Mesodermal cell (in vitro differentiated cells): Measurements from ENCODE around the gene UBAC1.
"Not testable (repeated sequence)": the region's sequence is repeated elsewhere in the genome, so short reads cannot be mapped to it uniquely, and the experiment has no call there.

ENCODE experiments used
- H3K27ac ChIP-seq: 2 replicates; pipeline ENCODE4 v1.7.0; 2013; ENCODE audit warnings: mild to moderate bottlenecking, low read depth, low read length, moderate library complexity; ENCODE audit not compliant: severe bottlenecking
- H3K36me3 ChIP-seq: 2 replicates; pipeline ENCODE4 v1.7.1; 2013; ENCODE audit warnings: mild to moderate bottlenecking, low read length, moderate library complexity; ENCODE audit not compliant: control insufficient read depth, insufficient read depth
- H3K4me1 ChIP-seq: one replicate; pipeline ENCODE4 v1.7.1; 2013; ENCODE audit warnings: mild to moderate bottlenecking, low read length; ENCODE audit not compliant: insufficient read depth, control insufficient read depth, poor library complexity, severe bottlenecking
- H3K4me3 ChIP-seq: 2 replicates; pipeline ENCODE4 v1.7.0; 2013; ENCODE audit warnings: low read length, control low read depth, mild to moderate bottlenecking; ENCODE audit not compliant: insufficient read depth, poor library complexity, severe bottlenecking; ENCODE audit errors: extremely low read depth
- H3K9me3 ChIP-seq: 2 replicates; pipeline ENCODE4 v1.7.1; 2013; ENCODE audit warnings: mild to moderate bottlenecking, low read length, moderate library complexity; ENCODE audit not compliant: control insufficient read depth
- WGBS, 2 experiments: methylation state at CpG; one replicate each; pipeline ENCODE4 v1.1.5; 2013; ENCODE audit warnings: missing lambda C conversion rate in 2 of 2; ENCODE audit not compliant: insufficient coverage in 2 of 2; 5-methylcytosine and 5-hydroxymethylcytosine counted together

The UBAC1 gene

DNA sequence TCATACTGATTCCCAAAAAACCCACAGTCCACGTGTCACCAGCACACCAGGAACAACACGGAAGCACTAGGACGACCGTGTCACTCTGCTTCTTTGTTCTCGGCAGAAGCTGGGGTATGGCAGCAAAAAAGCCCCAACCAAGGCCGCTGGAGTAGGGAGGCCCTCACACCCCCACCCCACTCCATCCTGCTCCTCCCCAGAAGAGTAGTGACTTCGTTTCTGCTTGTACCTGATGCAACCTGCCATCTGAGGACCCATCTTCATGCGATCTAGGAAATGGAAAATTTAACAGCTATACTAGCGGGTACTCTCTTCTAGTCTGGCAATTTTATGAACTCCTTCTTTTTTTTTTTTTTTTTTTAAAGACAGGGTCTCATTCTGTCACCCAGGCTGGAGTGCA, 3.7 kb downstream of the UBAC1 start:
- no peak overlapping the region for H3K4me3 ChIP-seq
- peaks cover 24% of the 10 kb centered on the region for H3K36me3 ChIP-seq
- no peaks in the 10 kb centered on the region for H3K9me3 ChIP-seq
- no peak overlapping the region for H3K27ac ChIP-seq
- 94 to 95% methylated on average over 7 to 8 of the region's 9 CpGs for whole genome bisulfite sequencing, 2 experiments
- peaks cover 13% of the 10 kb centered on the region for H3K4me1 ChIP-seq

DNA sequence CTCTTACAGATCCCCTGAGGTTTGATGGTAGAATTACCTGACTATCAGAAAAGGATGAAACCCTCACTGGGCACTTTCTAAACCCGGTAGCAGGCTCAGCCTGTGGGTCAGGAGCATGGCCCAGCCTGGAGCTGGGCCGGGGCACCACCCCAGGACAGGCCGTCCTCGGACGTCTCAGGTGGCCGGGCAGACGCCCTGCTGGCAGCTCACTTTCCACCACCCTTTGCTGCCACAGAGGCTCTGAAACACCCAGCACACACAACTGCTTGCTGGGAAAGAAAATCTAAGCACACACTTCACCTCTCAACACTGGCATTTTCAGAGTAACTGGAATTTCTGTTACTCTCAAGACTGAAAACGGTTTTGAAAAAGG, 4.4 kb downstream of the UBAC1 start:
- no peak overlapping the region for H3K27ac ChIP-seq
- 96 to 99% methylated on average over 7 to 8 of the region's 8 CpGs for WGBS, 2 experiments

DNA sequence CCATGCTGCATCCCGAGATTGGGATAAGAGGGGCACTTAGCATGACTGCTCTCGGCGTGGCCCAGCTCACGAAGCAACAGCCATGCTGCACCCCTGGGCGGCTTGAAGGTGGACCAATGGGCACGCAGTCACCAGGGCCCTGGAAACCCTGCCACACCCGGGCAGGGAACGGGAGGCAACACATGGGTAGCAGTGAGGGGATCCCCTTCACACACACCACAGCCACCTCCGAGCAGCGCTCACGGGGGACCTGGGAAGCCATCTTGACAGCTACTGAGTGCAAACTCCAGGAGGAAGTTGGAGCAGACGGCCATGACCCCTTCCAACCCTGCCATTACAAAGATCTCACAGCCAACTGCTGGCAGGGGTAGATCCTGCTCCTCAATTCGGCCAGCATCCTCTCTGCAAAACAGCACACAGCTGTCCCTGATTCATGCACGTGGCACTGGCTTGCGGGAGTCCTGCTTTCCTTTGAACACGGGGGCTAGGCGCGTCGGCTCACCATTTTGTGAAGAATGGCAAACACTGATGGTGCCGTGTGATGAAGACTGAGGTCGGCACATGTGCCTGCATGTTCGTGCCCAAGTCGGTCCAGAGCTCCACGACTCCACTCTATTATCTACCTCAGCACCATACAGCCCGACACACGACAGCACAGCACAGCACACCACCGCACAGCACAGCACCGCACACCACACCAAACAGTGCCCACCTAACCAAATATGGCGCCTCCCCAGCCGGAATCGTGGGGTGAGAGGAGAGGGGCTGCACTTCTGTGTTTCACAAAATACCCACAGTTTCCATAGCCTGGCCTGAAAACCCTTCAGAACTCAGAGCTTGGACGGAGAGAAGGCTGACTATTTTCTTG, 5.0 kb downstream of the UBAC1 start:
- peaks cover 29% of the 10 kb centered on the region for H3K36me3 ChIP-seq
- no peak overlapping the region for H3K4me3 ChIP-seq
- 87 to 93% methylated on average over 21 to 27 of the region's 32 CpGs for WGBS, 2 experiments
- H3K27ac ChIP-seq: no peak overlapping the region
- H3K9me3 ChIP-seq: no peaks in the 10 kb centered on the region
- H3K4me1 ChIP-seq: peaks cover 13% of the 10 kb centered on the region

More for the DNA sequence above, 4.4 kb downstream of the UBAC1 start:
- H3K4me1 ChIP-seq: peaks cover 13% of the 10 kb centered on the region
- no peak overlapping the region for H3K4me3 ChIP-seq
- peaks cover 27% of the 10 kb centered on the region for H3K36me3 ChIP-seq
- no peaks in the 10 kb centered on the region for H3K9me3 ChIP-seq

DNA sequence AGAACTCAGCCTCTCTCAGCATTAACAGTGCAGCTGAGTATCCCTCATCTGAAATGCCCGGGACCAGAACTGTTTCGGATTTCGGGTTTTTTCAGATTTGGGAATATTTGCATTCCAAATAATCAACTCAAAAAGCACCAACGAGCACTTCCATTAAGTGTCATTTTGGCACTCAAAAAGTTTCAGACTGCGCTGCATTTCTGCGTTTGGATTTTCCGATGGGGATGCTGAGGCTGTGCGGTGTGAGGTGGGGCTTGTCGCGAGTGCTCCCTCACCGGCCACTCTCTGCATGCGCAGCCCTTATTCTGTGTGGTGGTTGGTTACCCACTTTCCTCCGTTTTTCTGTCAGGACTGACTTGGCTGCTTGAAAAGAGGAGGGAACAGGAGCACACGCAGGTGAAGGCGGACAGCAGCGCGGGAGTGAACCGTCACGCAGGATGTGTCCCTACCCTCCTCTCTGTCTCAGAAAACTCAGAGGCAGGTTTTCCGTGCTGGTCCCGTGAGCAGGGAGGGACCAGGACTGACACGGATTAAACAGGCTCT, 8.4 kb downstream of the UBAC1 start:
- H3K4me3 ChIP-seq: no peak overlapping the region
- H3K36me3 ChIP-seq: peaks cover 50% of the 10 kb centered on the region
- WGBS, 2 experiments: 93 to 97% methylated on average over 12 to 13 of the region's 22 CpGs
- H3K9me3 ChIP-seq: no peaks in the 10 kb centered on the region
- H3K27ac ChIP-seq: no peak overlapping the region
- H3K4me1 ChIP-seq: peaks cover 22% of the 10 kb centered on the region

DNA sequence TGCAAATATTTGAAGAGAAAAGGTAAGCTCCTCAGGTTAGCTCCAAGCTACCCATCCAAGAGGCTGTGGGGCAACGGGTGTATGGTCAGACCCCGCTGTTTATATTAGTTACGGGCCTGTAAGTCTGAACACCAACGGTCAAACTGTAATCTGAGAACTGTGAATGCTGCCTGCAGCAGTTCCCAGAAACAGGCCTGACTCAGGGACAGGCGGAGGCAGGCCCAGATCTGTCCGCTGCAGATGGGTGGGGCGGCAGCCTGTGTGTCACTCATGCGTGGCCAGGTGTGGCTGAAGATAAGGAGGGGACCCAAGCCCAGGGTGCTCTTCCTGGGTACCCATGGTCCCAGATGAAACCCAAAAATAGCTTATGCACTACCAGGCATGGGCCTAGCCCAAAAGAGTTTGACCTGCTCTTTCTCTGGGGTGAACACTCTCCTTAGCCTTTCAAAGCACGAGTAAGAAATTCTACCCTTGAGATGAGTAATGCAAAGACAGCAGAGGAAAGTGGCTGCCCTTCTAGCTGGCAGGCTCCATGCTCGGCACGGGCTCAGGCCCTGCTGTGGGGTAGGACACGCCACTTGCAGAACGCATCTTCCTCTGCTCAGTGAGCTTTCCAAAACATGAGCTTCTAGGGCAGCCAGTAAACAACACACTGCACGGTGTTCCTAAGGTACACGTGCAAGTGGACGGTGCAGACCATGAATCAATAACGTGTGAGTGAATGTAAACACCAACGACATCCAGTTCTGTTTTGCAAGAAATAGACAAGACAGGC, 9.1 kb downstream of the UBAC1 start:
- no peaks in the 10 kb centered on the region for H3K9me3 ChIP-seq
- H3K27ac ChIP-seq: peak overlapping the region; percentile 67
- H3K36me3 ChIP-seq: peaks cover 56% of the 10 kb centered on the region
- H3K4me3 ChIP-seq: no peak overlapping the region
- WGBS, 2 experiments: 90 to 93% methylated on average over 18 of the region's 18 CpGs
- peaks cover 22% of the 10 kb centered on the region for H3K4me1 ChIP-seq

DNA sequence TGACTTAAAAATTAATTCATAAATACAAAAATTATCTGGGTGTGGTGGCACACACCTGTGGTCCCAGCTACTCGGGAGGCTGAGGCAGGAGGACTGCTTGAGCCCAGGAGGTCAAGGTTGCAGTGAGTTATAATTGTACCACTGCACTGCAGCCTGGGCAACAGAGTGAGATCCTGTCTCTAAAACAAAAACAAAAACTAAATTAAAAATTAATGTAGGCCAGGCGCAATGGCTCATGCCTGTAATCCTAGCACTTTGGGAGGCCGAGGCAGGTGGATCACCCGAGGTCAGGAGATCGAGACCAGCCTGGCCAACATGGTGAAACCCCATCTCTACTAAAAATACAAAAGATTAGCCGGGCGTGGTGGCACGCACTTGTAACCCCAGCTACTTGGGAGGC, 9.9 kb downstream of the UBAC1 start:
- 95 to 96% methylated on average over 6 to 7 of the region's 8 CpGs for WGBS, 2 experiments
- not testable (repeated sequence) for H3K4me3 ChIP-seq, H3K27ac ChIP-seq, H3K9me3 ChIP-seq
- peaks cover 27% of the 10 kb centered on the region for H3K4me1 ChIP-seq
- peaks cover 64% of the 10 kb centered on the region for H3K36me3 ChIP-seq

DNA sequence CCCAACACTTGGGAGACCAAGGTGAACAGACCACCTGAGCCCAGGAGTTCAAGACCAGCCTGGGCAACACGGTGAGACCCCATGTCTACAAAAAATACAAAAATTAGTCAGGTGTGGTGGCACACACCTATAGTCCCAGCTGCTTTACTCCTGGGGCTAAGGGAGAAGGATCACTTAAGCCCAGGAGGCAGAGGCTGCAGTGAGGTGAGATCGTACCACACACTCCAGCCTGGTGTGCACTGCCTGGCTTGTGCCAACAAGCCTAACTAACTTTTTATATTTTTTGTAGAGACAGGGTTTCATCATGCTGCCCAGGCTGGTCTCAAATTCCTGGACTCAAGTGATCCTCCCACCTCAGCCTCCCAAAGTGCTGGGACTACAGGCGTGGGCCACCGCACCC, 10.3 kb downstream of the UBAC1 start:
- not testable (repeated sequence) for H3K27ac ChIP-seq, H3K9me3 ChIP-seq, H3K4me3 ChIP-seq
- Histone ChIP-seq H3K36me3 (peaks cover 69% of the 10 kb centered on the region), H3K4me1 (peaks cover 31% of the 10 kb centered on the region)
- WGBS, 2 experiments: 100% methylated on average over 1 to 2 of the region's 4 CpGs

DNA sequence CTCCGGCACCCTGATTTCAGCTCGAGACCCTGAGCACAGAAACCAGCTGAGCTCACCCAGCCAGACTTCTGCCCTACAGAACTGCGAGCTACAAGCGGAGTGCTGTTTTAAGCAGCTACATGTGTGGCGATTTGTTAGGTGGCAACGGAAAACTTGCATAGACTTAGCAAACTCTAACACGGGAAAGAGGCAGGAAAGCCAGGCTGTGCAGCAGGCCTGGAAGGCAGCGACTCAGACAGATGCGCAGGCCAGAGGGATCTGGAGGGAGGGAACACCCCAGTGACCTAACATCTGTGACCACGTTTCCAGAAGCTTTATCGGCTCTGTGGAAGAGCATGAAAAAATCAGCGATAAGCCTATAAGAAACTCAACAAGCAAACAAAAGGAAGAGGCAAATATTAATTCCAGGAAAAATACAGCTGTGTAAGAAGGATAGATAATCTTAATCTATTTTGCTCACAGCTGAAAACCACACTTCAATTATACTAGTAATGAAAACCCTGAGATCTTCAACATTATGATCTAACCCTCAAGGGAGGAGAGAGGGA, 11.0 kb downstream of the UBAC1 start:
- no peaks in the 10 kb centered on the region for H3K9me3 ChIP-seq
- peaks cover 32% of the 10 kb centered on the region for H3K4me1 ChIP-seq
- no peak overlapping the region for H3K4me3 ChIP-seq
- peaks cover 75% of the 10 kb centered on the region for H3K36me3 ChIP-seq
- WGBS, 2 experiments: 92 to 93% methylated on average over 10 to 11 of the region's 12 CpGs
- peak overlapping the region; percentile 78 for H3K27ac ChIP-seq

DNA sequence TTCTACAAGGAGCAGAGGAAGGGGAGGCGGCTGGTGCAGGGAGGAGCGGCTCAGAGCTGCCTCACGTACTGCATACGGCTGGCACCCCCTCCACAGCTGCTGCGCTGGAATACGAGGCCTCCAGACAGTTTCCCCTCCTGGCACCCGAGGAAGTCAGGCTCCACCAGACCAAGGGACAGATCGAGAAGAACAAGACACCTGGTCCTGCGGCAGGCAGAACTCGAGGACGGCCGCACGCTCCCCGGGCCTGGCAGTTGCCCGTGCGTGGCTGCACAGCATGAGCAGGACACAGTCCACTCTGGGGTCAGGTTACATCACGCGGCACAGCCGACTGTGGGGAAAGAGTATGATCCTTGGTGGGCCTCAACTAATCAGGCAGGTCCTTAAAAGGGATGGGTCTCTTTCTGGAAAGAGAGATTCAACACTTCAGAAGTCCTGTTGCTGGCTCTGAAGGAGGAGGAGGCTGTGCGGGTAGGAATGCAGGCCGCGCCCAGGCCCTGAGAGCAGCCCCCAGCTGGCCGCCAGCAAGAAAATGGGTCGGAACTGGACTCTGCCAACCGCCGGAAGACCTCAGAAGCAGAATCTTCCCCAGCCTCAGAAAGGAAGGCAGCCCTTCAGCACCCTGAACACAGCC, 11.6 kb downstream of the UBAC1 start:
- no peaks in the 10 kb centered on the region for H3K9me3 ChIP-seq
- 95 to 97% methylated on average over 24 to 26 of the region's 26 CpGs for WGBS, 2 experiments
- peaks cover 75% of the 10 kb centered on the region for H3K36me3 ChIP-seq
- H3K27ac ChIP-seq: peak overlapping the region; percentile 78
- H3K4me1 ChIP-seq: peaks cover 32% of the 10 kb centered on the region
- H3K4me3 ChIP-seq: no peak overlapping the region

DNA sequence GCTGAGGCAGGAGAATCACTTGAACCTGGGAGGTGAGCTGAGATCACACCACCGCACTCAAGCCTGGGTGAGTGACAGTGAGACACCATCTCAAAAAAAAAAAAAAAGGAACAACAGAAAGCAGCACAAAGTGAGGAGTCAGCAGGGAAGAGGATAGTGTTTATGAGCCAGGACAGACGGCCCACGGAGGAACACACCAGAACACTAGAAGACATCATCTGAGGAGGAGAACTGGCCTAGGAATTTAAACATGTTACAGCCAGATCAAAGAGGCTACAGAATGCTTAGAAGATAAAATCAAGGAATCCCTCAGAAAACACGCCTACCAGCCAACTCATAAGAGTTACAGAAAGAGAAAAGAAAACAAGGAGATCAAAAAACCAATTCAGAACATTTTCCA, 12.2 kb downstream of the UBAC1 start:
- Histone ChIP-seq H3K36me3 (peaks cover 75% of the 10 kb centered on the region), H3K27ac (peak overlapping the region; percentile 78), H3K9me3 (no peaks in the 10 kb centered on the region), H3K4me3 (no peak overlapping the region), H3K4me1 (peaks cover 32% of the 10 kb centered on the region)
- 71 to 94% methylated on average over 1 to 3 of the region's 4 CpGs for WGBS, 2 experiments
